Measurements from ENCODE around the gene COL5A3. TPM values are rescaled to one million over a fixed set of nuclear protein-coding genes. Genes with fewer than 3 reads are reported as not detected.

The COL5A3 gene
- total RNA-seq: 10 to 100 TPM; 18.8 to 79.1 (median 35.0) TPM

DNA sequence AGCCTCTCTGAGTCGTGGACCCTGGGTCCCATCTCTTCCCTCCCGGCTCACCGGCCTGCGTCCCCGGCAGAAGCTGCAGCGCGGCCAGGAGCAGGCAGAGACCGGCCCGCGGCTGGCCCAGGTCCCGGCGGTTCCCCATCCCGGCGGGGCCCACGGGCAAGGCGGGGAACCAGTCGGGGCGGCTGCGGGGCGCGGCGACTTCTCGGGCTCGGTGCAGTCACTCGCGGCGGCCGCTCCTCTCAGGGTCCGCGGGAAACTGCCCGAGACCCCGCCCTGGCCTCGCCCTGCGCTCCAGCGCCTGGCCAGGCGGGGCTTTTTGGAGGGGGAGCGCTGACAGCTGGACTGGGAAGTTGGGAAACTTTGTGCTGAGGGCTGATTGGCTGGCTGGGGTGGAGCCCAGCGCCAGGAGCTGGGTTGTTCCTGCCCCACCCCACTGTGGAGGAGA lies at the start of gene COL5A3:
COL5A3 (minus strand) TSS at position 258 of the 445 bp plus-strand sequence; CDS start at position 139, 119 bp downstream.
- TF ChIP-seq, protein P1, sequence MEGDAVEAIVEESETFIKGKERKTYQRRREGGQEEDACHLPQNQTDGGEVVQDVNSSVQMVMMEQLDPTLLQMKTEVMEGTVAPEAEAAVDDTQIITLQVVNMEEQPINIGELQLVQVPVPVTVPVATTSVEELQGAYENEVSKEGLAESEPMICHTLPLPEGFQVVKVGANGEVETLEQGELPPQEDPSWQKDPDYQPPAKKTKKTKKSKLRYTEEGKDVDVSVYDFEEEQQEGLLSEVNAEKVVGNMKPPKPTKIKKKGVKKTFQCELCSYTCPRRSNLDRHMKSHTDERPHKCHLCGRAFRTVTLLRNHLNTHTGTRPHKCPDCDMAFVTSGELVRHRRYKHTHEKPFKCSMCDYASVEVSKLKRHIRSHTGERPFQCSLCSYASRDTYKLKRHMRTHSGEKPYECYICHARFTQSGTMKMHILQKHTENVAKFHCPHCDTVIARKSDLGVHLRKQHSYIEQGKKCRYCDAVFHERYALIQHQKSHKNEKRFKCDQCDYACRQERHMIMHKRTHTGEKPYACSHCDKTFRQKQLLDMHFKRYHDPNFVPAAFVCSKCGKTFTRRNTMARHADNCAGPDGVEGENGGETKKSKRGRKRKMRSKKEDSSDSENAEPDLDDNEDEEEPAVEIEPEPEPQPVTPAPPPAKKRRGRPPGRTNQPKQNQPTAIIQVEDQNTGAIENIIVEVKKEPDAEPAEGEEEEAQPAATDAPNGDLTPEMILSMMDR (IDR thresholded peaks at IDR 0.05; ENCODE audit: low read depth): no peak

DNA sequence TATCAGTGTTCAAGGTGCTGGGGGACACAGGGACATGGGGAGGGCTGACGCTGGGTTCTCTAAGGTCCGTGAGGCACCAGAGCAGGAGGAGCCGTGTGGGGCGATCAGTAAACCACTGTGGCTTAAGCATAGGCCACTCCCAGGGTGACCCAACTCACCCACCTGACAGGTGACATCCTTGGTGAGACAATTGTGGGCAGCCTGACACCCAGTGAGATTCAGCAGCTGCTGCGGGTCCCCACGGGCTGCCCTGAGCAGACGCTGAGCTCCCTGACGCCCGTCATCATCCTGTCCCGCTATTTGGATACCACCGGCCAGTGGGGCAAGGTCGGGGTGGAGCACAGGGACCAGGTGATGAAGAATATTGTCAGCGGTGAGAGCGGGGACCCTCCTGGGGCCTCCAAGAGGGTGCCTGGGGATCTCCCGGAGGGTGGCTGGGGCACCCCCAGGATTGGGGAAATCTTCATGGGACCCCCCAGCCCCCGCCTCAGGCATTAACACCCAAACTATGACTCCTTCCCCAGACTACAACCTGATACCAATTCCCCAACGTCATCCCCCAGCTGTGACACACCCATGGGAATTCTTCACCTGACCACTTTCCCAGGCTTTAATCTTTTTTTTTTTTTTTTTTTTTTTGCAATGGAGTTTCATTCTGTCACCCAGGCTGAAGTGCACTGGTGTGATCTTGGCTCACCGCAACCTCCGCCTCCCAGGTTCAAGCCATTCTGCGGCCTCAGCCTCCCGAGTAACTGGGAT lies 42.5 kb upstream of the COL5A3 start:
- TF ChIP-seq, protein P1 (IDR thresholded peaks at IDR 0.05; ENCODE audit: low read depth): no peak

DNA sequence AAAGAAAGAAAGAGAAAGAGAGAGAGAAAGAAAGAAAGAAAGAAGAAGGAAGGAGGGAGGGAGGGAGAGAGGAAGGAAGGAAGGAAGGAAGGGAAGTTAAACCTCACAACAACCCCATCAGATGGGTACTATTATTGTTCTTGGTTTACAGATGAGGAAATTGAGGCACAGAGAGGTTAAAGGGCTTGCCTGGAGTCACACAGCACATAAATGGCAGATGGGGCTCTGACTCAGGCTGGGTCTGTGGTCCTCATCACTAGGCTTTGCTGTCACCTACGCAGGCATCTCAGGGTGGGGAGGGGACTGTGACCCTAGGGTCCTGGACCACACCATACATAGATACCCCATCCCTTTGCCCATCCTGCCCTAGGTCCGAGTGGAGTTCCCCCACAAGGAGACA lies 39.3 kb upstream of the COL5A3 start:
- TF ChIP-seq, protein P1 (IDR thresholded peaks at IDR 0.05; ENCODE audit: low read depth): no peak

DNA sequence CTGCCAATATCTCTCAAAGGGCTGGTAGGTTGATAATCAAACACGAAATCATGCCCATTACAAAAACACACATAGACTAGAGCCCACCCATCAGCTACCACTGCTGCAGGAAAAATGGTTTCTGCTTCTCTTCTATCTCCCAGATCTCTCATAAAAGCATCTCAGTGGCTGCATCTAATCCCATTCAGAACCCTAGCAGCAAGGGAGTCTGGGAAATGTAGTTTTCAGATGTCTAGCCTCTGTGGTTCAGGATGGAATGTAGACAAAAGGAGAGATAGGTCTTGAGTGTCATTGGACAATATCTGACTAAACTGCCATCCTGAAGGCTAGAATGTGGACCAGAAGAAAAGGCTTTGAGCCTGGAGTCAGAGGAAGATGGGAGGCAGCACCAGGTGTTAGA lies 35.1 kb upstream of the COL5A3 start:
- TF ChIP-seq, protein P1 (IDR thresholded peaks at IDR 0.05; ENCODE audit: low read depth): no peak

DNA sequence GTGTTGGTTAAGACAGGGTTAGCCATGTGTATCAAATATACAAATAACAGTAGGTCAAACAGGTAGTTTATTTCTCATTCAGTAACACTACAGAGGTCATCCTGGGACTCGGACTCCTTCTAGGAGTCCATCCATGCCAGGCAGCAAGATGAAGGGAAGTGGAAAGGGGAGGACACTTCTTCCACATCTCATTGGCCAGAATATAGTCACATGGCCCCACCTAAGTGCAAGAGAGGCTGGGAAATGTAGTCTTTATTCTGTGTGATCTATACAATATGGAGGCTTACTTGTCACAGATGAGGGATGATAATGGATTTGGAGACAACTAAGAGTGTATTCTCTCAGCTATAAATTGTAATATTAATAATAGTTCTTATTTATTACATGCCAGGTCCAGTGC lies 34.1 kb upstream of the COL5A3 start:
- TF ChIP-seq, protein P1 (IDR thresholded peaks at IDR 0.05; ENCODE audit: low read depth): no peak

DNA sequence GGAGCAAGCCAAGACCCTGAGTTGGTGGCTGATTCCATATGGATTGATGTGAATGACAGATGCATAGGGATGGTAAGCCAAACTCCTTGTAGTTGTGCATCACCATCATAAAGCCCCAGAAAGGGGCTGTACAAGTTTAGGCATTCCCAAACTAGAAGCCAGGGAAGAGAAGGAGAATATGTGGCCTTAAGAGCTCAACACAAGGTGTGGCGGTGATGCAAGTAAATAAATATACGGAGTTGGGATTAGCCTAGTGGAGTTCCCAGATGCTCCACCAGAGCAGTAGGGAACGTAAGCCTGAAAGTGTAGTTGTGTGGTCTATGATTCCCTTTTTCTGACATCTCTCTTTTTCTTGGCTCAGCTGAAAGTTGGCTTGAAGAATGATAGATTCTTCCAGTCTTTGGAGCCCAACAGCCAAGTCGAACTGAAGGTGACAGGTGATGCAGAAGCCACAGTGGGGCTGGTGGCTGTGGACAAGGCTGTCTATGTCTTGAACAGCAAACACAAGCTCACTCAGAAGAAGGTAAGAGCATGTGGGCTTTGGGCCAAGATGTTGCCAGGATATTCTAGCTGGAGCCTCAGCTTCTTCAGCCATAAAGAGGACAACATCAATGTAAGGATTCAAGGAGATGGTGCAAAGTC lies 33.1 kb upstream of the COL5A3 start:
- TF ChIP-seq, protein P1 (IDR thresholded peaks at IDR 0.05; ENCODE audit: low read depth): no peak

DNA sequence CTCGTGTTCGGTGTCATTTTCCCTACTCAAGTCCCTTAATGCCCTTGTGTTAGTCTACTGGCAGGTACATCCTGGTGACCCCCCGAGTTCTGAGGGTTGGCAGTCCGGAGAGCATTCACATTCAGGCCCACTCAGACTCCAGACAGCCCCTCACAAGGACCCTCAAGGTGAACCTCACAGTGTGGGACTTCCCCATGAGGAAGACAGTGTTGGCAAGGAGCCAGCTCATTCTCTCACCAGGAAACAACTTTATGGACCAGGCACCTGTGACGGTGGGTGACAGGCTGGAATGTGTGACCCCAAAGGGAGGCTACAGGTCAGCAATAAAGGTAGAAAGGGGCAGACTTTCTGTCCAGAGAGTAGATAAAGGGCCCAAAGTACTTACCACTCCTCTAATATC lies 27.5 kb upstream of the COL5A3 start:
- TF ChIP-seq, protein P1 (IDR thresholded peaks at IDR 0.05; ENCODE audit: low read depth): no peak
